ENCODE measurements around the gene ZFAND2A. TPM values are rescaled to one million over a fixed set of nuclear protein-coding genes. Genes with fewer than 3 reads are reported as not detected.
"Not testable (repeated sequence)": the region's sequence is repeated elsewhere in the genome, so short reads cannot be mapped to it uniquely, and the experiment has no call there.

The ZFAND2A gene
- polyA plus RNA-seq, 2 of the 4 experiments (the other 2 are of a cell fraction): 44.1 to 88.6 TPM

GRCh38 chr7:1172666-1173523, 12.9 kb upstream of the ZFAND2A start:
- Histone ChIP-seq H3K4me3 (no peak overlapping the region), H3K9me3 (peaks cover 5% of the 10 kb centered on the region; the same call in 1 of the 3 replicates), H3K4me2 (no peak overlapping the region), H3K4me1 (peaks cover 14% of the 10 kb centered on the region; the same call in 2 of the 3 replicates), H3K27ac (no peak overlapping the region)
- POLR2A ChIA-PET: interaction anchor here (1.2 kb wide), 1 partner anchor 16 kb away, joined by 3 read pairs; no protein-coding TSS in a partner anchor
- WGBS (ENCODE audit: missing lambda C conversion rate): 88% methylated on average over 23 of the region's 27 CpGs
- DNase-seq (ENCODE audit: low read depth in 1 of 2, low spot score in 1 of 2) (no peak), FAIRE-seq (no peak), ATAC-seq (no peak)
- TF ChIP-seq PBX3 (IDR thresholded peaks at IDR 0.05): no peak
- TF ChIP-seq ZFP36 (IDR thresholded peaks at IDR 0.05; ENCODE audit: borderline replicate concordance, partially characterized antibody): no peak
- TF ChIP-seq TFCP2L1 (CRISPR knock-in tag; IDR thresholded peaks at IDR 0.05): no peak
- TF ChIP-seq MAFK (IDR thresholded peaks at IDR 0.05; ENCODE audit: partially characterized antibody): no peak
- TF ChIP-seq SREBF2 (IDR thresholded peaks at IDR 0.05): no peak
- TF ChIP-seq EP300 (IDR thresholded peaks at IDR 0.05): no peak
- no peak for TF ChIP-seq CBX8 (IDR thresholded peaks at IDR 0.05)
- TF ChIP-seq RFX5 (IDR thresholded peaks at IDR 0.05): no peak
- TF ChIP-seq KDM1A (IDR thresholded peaks at IDR 0.05; ENCODE audit: low read depth): no peak
- TF ChIP-seq ESRRA (IDR thresholded peaks at IDR 0.05; ENCODE audit: borderline replicate concordance, low read length): no peak
- TF ChIP-seq RAD21 (conservative IDR thresholded peaks at IDR 0.05 in 1 of 2, IDR thresholded peaks at IDR 0.05 in 1 of 2): no peak
- no peak for TF ChIP-seq NPAS2 (CRISPR knock-in tag; IDR thresholded peaks at IDR 0.05; ENCODE audit: borderline replicate concordance)
- TF ChIP-seq BHLHE40 (IDR thresholded peaks at IDR 0.05; ENCODE audit: low read depth, low read length): no peak
- TF ChIP-seq JUNB (IDR thresholded peaks at IDR 0.05): no peak
- TF ChIP-seq POLR2A (IDR thresholded peaks at IDR 0.05; ENCODE audit: low read length): no peak
- TF ChIP-seq JUN (IDR thresholded peaks at IDR 0.05): no peak
- no peak for TF ChIP-seq FOSB (CRISPR knock-in tag; IDR thresholded peaks at IDR 0.05)
- CTCF ChIA-PET: interaction anchor here (0.6 to 8.5 kb wide), 10 partner anchors 9 to 179 kb away, joined by 3 to 84 read pairs (median 4); partner anchors contain the start of gene ZFAND2A

- FAIRE-seq; H3K4me3 ChIP-seq; H3K4me1 ChIP-seq; POLR2A ChIA-PET; H3K27ac ChIP-seq; DNase-seq (ENCODE audit: low read depth in 1 of 2, low spot score in 1 of 2); ATAC-seq; H3K4me2 ChIP-seq; H3K9me3 ChIP-seq: not testable (repeated sequence)
- TF ChIP-seq MAFK (IDR thresholded peaks at IDR 0.05; ENCODE audit: partially characterized antibody): peak; percentile 99
- WGBS (ENCODE audit: missing lambda C conversion rate): 37% methylated on average over 7 of the region's 7 CpGs
- CTCF ChIA-PET: interaction anchor here (0.6 to 6.1 kb wide), 3 partner anchors 10 to 178 kb away, joined by 3 to 57 read pairs (median 5); no protein-coding TSS in a partner anchor
Observed at GRCh38 chr7:1171516-1171915, 11.5 kb upstream of the ZFAND2A start.

GRCh38 chr7:1170741-1171501, 10.9 kb upstream of the ZFAND2A start:
- Histone ChIP-seq H3K27ac (no peak overlapping the region), H3K9me3 (no peaks in the 10 kb centered on the region), H3K4me2 (no peak overlapping the region), H3K4me3 (no peak overlapping the region), H3K4me1 (0 out of 3 replicates have a peak, but pooled peaks cover 7% of the 10 kb centered on the region)
- DNase-seq (ENCODE audit: low read depth in 1 of 2, low spot score in 1 of 2) (no peak), FAIRE-seq (no peak), ATAC-seq (no peak)
- 84% methylated on average over 24 of the region's 26 CpGs for WGBS (ENCODE audit: missing lambda C conversion rate)
- TF ChIP-seq HMGXB4 (CRISPR knock-in tag; IDR thresholded peaks at IDR 0.05; ENCODE audit: borderline replicate concordance) (no peak), RFX5 (IDR thresholded peaks at IDR 0.05) (no peak), NFE2L2 (conservative IDR thresholded peaks at IDR 0.05; ENCODE audit: low read length) (no peak), MAZ (IDR thresholded peaks at IDR 0.05; ENCODE audit: borderline replicate concordance, low read depth, low read length) (no peak), MAX (IDR thresholded peaks at IDR 0.05) (no peak), NR3C1 (IDR thresholded peaks at IDR 0.05) (no peak), RNF2 (IDR thresholded peaks at IDR 0.05; ENCODE audit: borderline replicate concordance, low read depth) (no peak), BCL3 (IDR thresholded peaks at IDR 0.05) (no peak), ZC3H11A (IDR thresholded peaks at IDR 0.05) (no peak), TP53 (CRISPR knock-in tag; IDR thresholded peaks at IDR 0.05) (no peak)
- CTCF ChIA-PET: interaction anchor here (0.6 to 4.5 kb wide), 13 partner anchors 9 to 1242 kb away, joined by 3 to 33 read pairs (median 5); partner anchors contain the start of gene ZFAND2A
- POLR2A ChIA-PET: no interaction called here
